ENCODE measurements around the gene BPIFB3. TPM values are rescaled to one million over a fixed set of nuclear protein-coding genes. Genes with fewer than 3 reads are reported as not detected.

The BPIFB3 gene
- total RNA-seq, 1 experiment from 2014 or later, result not detected

- CTCF ChIA-PET, result no interaction called here
- H3K4me1 Mint-ChIP-seq, result no peaks in the 10 kb centered on the region
These were observed 59.7 kb downstream of the BPIFB3 start for GRCh38 chr20:33113387-33113908.

More at GRCh38 chr20:33113387-33113908, 59.7 kb downstream of the BPIFB3 start:
- ATAC-seq (no peak), DNase-seq (ENCODE audit: low spot score) (no peak)
- Mint-ChIP-seq H3K9me3 (peaks cover 25% of the 10 kb centered on the region), H3K27me3 (ENCODE audit: low read depth) (peaks cover 8% of the 10 kb centered on the region), H3K4me3 (no peak overlapping the region), H3K27ac (no peak overlapping the region), H3K36me3 (peaks cover 11% of the 10 kb centered on the region)
- POLR2A ChIA-PET, result no interaction called here
- TF ChIP-seq E2F4 (CRISPR knock-in tag; IDR thresholded peaks at IDR 0.05; ENCODE audit: borderline replicate concordance, low read depth) (no peak), ELF4 (CRISPR knock-in tag; IDR thresholded peaks at IDR 0.05; ENCODE audit: low read depth) (no peak), ZBTB43 (CRISPR knock-in tag; IDR thresholded peaks at IDR 0.05) (no peak), ZNF396 (CRISPR knock-in tag; IDR thresholded peaks at IDR 0.05; ENCODE audit: borderline replicate concordance) (no peak), ZNF263 (CRISPR knock-in tag; IDR thresholded peaks at IDR 0.05; ENCODE audit: low read depth) (no peak), AR (CRISPR knock-in tag; IDR thresholded peaks at IDR 0.05) (no peak), ERG (CRISPR knock-in tag; IDR thresholded peaks at IDR 0.05) (no peak), KAT7 (CRISPR knock-in tag; IDR thresholded peaks at IDR 0.05; ENCODE audit: borderline replicate concordance) (no peak), PRDM15 (CRISPR knock-in tag; IDR thresholded peaks at IDR 0.05) (no peak), OVOL2 (CRISPR knock-in tag; IDR thresholded peaks at IDR 0.05; ENCODE audit: borderline replicate concordance) (no peak), CTCF (IDR thresholded peaks at IDR 0.05) (no peak), MAX (CRISPR knock-in tag; IDR thresholded peaks at IDR 0.05) (no peak), HMGXB4 (CRISPR knock-in tag; IDR thresholded peaks at IDR 0.05) (no peak), GTF2I (CRISPR knock-in tag; conservative IDR thresholded peaks at IDR 0.05) (no peak), ZNF281 (CRISPR knock-in tag; IDR thresholded peaks at IDR 0.05) (no peak), ZNF512 (CRISPR knock-in tag; IDR thresholded peaks at IDR 0.05; ENCODE audit: borderline replicate concordance) (no peak)

All from WTC11 (cell line).